ENCODE results near the gene MCM7. TPM values are rescaled to one million over a fixed set of nuclear protein-coding genes. Genes with fewer than 3 reads are reported as not detected.

The MCM7 gene
- total RNA-seq, 1 donor, result 28.6 TPM

DNA sequence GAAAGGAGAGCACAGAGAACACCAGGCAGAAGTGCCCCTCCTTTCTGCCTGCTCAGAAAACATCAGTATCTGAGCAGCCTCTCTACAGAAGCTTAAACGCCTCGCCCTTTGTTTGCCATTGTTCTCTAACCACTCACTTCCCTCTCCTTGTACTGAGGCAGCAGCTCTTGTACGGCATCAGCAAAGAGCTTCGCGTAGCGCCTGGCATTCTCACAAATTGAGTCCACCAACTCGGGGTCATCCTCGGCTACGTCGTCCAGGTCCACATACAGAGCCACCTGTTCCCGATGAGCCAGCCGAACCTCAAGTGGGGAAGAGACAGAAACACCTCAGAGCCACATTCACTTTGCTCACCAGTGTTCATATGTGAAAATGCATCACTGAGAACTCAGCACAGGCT lies 1.7 kb downstream of the MCM7 start:
- Histone ChIP-seq H3K4me3 (ENCODE audit: insufficient read depth, low read length) (peak overlapping the region; percentile 90), H3K4me2 (ENCODE audit: insufficient read depth, low read length) (peak overlapping the region; percentile 97), H2AFZ (ENCODE audit: low read length) (no peak overlapping the region), H3K27ac (ENCODE audit: low read depth, low read length) (peak overlapping the region; percentile 58), H3K27me3 (ENCODE audit: insufficient read depth, low read length) (no peaks in the 10 kb centered on the region), H4K20me1 (ENCODE audit: insufficient read depth, low read length) (no peaks in the 10 kb centered on the region), H3K79me2 (ENCODE audit: insufficient read depth, low read length) (peaks cover 45% of the 10 kb centered on the region), H3K4me1 (ENCODE audit: insufficient read depth, low read length) (peaks cover 25% of the 10 kb centered on the region), H3K36me3 (ENCODE audit: insufficient read depth, low read length) (peaks cover 58% of the 10 kb centered on the region), H3K9me3 (ENCODE audit: low read depth, low read length) (no peaks in the 10 kb centered on the region)
- TF ChIP-seq, protein P1, sequence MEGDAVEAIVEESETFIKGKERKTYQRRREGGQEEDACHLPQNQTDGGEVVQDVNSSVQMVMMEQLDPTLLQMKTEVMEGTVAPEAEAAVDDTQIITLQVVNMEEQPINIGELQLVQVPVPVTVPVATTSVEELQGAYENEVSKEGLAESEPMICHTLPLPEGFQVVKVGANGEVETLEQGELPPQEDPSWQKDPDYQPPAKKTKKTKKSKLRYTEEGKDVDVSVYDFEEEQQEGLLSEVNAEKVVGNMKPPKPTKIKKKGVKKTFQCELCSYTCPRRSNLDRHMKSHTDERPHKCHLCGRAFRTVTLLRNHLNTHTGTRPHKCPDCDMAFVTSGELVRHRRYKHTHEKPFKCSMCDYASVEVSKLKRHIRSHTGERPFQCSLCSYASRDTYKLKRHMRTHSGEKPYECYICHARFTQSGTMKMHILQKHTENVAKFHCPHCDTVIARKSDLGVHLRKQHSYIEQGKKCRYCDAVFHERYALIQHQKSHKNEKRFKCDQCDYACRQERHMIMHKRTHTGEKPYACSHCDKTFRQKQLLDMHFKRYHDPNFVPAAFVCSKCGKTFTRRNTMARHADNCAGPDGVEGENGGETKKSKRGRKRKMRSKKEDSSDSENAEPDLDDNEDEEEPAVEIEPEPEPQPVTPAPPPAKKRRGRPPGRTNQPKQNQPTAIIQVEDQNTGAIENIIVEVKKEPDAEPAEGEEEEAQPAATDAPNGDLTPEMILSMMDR (IDR thresholded peaks at IDR 0.05; ENCODE audit: extremely low read depth, low read depth, low read length), result no peak
- no peak for DNase-seq (ENCODE audit: insufficient read length, low spot score, missing footprints)

DNA sequence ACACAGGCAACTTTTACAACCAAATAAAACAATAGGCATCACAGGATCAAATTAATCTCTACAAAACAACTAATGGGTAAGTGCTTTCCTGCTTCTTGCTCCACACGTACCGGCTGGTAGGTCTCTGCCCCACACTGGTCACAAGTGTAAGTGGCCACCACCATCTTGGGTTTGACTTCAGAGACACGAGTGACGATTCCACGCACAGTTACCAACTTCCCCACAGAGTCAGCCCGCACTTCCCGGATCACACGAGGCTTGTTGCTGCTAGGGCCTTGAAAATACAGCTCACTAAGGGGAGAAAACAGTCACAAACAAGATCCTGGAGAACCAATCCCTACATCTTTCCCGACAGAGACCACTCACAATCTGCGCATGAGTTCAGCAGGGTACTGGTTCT lies 2.3 kb downstream of the MCM7 start:
- DNase-seq (ENCODE audit: insufficient read length, low spot score, missing footprints), result no peak
- Histone ChIP-seq H3K4me1 (ENCODE audit: insufficient read depth, low read length) (peaks cover 25% of the 10 kb centered on the region), H3K79me2 (ENCODE audit: insufficient read depth, low read length) (peaks cover 49% of the 10 kb centered on the region), H3K27ac (ENCODE audit: low read depth, low read length) (no peak overlapping the region), H2AFZ (ENCODE audit: low read length) (no peak overlapping the region), H3K4me3 (ENCODE audit: insufficient read depth, low read length) (no peak overlapping the region), H3K4me2 (ENCODE audit: insufficient read depth, low read length) (peak overlapping the region; percentile 97), H3K27me3 (ENCODE audit: insufficient read depth, low read length) (no peaks in the 10 kb centered on the region), H4K20me1 (ENCODE audit: insufficient read depth, low read length) (peaks cover 1% of the 10 kb centered on the region), H3K36me3 (ENCODE audit: insufficient read depth, low read length) (peaks cover 58% of the 10 kb centered on the region), H3K9me3 (ENCODE audit: low read depth, low read length) (no peaks in the 10 kb centered on the region)
- TF ChIP-seq, protein P1 (IDR thresholded peaks at IDR 0.05; ENCODE audit: extremely low read depth, low read depth, low read length), result no peak

DNA sequence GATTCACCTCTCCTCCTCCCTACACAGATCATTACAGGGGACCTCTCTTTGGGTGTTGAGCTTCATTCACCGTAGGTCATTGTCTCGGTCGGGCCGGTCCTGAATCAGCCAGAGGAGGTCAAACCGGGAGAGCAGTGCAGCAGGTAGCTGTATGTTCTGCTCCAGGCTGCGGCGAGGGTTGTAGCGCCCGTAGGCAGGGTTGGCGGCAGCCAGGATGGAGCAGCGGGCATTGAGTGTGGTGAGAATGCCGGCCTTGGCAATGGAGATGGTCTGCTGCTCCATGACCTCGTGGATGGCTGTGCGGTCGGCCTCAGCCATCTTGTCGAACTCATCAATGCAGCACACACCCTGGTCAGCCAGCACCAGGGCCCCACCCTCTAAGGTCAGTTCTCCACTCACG lies 5.5 kb downstream of the MCM7 start:
- no peak for DNase-seq (ENCODE audit: insufficient read length, low spot score, missing footprints)
- Histone ChIP-seq H3K9me3 (ENCODE audit: low read depth, low read length) (no peaks in the 10 kb centered on the region), H3K27me3 (ENCODE audit: insufficient read depth, low read length) (no peaks in the 10 kb centered on the region), H3K79me2 (ENCODE audit: insufficient read depth, low read length) (peaks cover 59% of the 10 kb centered on the region), H4K20me1 (ENCODE audit: insufficient read depth, low read length) (peaks cover 7% of the 10 kb centered on the region), H2AFZ (ENCODE audit: low read length) (no peak overlapping the region), H3K4me2 (ENCODE audit: insufficient read depth, low read length) (no peak overlapping the region), H3K4me1 (ENCODE audit: insufficient read depth, low read length) (peaks cover 9% of the 10 kb centered on the region), H3K4me3 (ENCODE audit: insufficient read depth, low read length) (no peak overlapping the region), H3K36me3 (ENCODE audit: insufficient read depth, low read length) (peaks cover 89% of the 10 kb centered on the region), H3K27ac (ENCODE audit: low read depth, low read length) (no peak overlapping the region)
- TF ChIP-seq, protein P1 (IDR thresholded peaks at IDR 0.05; ENCODE audit: extremely low read depth, low read depth, low read length), result no peak

DNA sequence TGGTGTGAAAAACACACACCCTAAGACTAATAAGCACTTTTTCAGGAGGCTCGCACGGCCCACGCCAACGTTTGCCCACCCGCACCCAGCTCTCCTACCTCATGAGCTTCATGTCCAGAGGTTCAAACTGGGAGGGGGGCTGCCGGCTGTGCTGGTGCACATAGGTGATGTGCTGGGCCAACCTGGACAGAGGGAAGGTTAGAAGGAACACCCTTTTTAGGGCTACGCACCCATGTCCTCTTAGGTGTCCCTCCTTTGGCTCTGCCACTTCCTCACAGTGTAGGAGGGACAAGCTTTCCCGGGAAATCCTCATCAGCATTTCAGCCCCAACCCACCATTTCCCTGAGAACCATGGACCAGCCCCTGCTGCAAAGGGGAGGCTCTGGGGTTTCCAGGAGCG lies 5.9 kb downstream of the MCM7 start:
- no peak overlapping the region for H3K4me2 ChIP-seq (ENCODE audit: insufficient read depth, low read length)
- no peaks in the 10 kb centered on the region for H3K9me3 ChIP-seq (ENCODE audit: low read depth, low read length)
- no peak overlapping the region for H2AFZ ChIP-seq (ENCODE audit: low read length)
- H3K4me1 ChIP-seq (ENCODE audit: insufficient read depth, low read length), result peaks cover 13% of the 10 kb centered on the region
- H3K36me3 ChIP-seq (ENCODE audit: insufficient read depth, low read length), result peaks cover 94% of the 10 kb centered on the region
- no peaks in the 10 kb centered on the region for H3K27me3 ChIP-seq (ENCODE audit: insufficient read depth, low read length)
- TF ChIP-seq, protein P1 (IDR thresholded peaks at IDR 0.05; ENCODE audit: extremely low read depth, low read depth, low read length), result no peak
- H3K4me3 ChIP-seq (ENCODE audit: insufficient read depth, low read length), result no peak overlapping the region
- no peak for DNase-seq (ENCODE audit: insufficient read length, low spot score, missing footprints)
- H4K20me1 ChIP-seq (ENCODE audit: insufficient read depth, low read length), result peaks cover 7% of the 10 kb centered on the region
- no peak overlapping the region for H3K27ac ChIP-seq (ENCODE audit: low read depth, low read length)
- H3K79me2 ChIP-seq (ENCODE audit: insufficient read depth, low read length), result peaks cover 62% of the 10 kb centered on the region
